NCI-H2227 treated with DMSO at 0.1 percent for 48 hours (cell line): ENCODE measurements around the gene TRIM71.
"Not testable (repeated sequence)": the region's sequence is repeated elsewhere in the genome, so short reads cannot be mapped to it uniquely, and the experiment has no call there.

ENCODE experiments used
- DNase-seq: peaks from one replicate; lab custom pipeline; 2025; lab: John Stamatoyannopoulos, UW

TRIM71 gene

DNA sequence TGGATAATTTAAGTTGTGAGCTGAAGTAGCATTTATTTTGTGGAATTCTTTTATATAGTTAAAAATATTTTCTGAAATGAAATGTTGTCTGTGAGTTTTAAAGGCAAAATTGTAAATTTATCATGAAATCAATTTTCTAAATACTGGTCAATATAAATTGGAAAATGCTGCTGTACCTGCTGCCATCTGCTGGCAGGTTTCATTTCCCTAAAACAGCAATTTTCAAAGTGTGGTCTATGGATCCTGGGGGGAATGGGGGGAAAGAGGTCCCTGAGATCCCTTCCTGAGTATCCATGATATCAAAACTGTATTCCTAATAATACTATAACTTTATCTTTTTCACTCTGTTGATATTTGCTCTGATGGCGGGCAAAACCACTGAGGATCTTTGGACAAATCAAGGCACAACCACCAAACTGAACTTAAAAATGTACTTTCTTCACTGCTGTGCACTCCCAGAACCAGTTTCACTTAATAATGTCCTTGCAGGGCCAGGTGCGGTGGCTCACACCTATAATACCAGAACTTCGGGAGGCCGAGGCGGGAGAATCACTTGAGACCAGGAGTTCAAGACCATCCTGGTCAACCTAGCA lies 116.4 kb downstream of the TRIM71 start:
- DNase-seq: no peak

DNA sequence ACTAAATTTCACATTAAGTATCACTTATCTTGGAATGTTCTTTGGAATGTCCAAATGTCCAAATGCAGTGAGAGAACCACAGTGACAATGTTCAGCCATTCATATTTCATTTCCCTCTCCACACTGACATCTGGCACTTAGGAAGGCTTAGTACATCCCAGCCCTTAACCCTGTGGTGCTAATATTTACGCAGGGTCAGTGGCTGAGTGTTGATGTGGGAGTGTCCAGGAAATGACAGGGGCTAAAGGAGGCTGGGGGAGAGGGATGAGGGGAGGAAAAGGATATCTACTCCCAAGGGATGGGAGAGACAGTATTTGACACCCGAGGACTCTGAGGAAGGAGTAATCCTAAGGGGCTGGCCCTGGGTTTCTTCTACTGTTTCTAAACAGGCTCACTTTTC lies 119.5 kb downstream of the TRIM71 start:
- DNase-seq: peak; percentile 1

DNA sequence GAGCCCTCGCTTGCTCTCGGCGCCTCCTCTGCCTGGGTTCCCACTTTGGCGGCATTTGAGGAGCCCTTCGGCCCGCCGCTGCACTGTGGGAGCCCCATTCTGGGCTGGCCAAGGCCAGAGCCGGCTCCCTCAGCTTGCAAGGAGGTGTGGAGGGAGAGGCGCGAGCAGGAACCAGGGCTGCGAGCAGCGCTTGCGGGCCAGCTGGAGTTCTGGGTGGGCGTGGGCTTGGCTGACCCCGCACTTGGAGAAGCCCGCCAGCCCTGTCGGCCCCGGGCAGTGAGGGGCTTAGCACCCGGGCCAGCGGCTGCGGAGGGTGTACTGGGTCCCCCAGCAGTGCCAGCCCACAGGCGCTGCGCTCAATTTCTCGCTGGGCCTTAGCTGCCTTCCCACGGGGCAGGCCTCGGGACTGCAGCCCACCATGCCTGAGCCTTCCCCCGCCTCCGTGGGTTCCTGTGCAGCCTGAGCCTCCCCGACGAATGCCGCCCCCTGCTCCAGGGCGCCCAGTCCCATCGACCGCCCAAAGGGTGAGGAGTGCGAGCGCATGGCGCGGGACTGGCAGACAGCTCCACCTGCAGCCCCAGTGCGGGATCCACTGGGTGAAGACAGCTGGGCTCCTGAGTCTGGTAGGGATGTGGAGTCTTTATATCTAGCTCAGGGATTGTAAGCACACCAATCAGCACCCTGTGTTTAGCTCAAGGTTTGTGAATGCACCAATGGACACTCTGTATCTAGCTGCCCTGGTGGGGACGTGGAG lies 121.9 kb downstream of the TRIM71 start:
- not testable (repeated sequence) for DNase-seq

DNA sequence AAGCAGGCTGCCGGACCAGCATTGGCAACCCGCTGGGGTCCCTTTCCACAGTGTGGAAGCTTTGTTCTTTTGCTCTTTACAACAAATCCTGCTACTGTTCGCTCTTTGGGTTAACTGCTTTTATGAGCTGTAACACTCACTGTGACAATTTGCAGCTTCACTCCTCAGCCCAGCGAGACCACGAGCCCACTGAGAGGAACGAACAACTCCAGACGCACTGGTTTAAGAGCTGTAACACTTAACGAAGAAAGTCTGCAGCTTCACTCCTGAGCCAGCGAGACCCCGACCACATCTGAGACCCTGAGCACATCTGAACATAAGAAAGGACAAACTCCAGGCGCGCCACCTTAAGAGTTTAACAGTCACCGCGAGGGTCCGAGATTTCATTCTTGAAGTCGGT lies 122.9 kb downstream of the TRIM71 start:
- DNase-seq: no peak

DNA sequence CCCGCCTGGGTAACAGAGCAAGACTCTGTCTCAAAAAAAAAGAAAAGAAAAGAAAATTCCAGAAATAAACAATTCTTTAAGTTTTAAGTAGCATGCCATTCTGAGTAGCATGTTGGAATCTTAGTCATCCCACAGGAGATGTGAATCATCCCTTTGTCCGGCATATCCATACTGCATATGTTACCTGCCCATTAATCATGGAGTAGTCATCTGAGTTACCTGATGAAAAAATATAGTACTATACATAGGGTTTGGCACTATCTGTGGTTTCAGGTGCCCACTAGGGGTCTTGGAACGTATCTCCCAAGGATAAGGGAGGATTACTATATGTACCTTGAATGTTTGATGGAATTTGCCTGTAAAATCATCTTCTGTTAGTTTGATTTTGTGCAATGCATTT lies 127.3 kb downstream of the TRIM71 start:
- no peak for DNase-seq

DNA sequence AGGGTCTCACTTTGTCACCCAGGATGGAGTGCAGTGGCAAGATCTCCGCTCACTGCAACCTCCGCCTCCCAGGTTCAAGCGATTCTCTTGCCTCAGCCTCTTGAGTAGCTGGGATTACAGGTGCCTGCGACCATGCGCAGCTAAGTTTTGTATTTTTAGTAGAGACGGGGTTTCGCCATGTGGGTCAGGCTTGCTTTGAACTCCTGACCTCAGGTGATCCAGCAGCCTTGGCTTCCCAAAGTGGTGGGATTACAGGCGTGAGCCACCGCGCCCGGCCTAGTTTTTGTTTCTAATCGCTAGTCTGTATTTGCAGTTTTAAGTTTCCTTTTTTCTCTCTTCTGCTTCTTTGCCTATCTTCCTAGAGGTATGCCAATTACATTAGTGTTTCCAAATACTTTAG lies 127.8 kb downstream of the TRIM71 start:
- DNase-seq: not testable (repeated sequence)

DNA sequence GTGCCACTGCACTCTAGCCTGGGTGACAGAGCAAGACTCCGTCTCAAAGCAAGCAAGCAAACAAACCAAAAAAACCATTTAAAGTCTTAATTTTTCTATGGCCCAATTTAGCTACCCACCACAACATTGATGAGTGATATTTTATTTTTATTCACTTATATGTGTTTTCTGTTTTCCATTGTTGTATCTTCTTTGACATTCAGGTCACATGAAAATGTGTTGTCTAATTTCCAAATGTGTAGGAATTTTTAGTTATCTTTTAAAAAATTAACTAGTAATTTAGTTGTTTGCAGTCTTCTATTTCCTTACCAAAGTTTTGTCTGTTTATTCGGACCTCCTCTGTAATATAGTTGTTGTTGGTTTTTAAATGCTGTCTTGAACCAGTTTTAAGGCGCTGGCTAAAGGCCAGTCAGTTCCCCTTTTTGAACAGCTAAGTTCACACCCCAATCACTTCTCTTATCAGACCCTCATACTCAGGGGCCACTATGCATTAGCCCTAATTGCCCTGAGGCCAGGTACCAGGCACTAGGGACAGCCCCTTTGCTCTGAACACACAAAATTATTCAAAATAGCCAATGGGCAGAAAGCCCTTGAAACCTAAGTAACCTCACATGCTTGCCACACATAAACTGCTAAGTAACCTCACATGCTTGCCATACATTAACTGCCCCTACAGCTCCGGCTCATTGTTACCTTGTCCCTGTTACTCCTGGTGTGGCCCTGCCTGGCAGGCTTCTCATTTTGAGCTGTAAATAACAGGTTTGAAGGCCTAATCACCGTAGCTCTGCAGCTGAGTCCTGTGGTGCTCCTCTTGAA lies 129.4 kb downstream of the TRIM71 start:
- no peak for DNase-seq
